Naive thymus-derived CD8-positive, alpha-beta T cell (primary cell): ENCODE results near the gene TTC39B. TPM values are rescaled to one million over a fixed set of nuclear protein-coding genes. Genes with fewer than 3 reads are reported as not detected.
"Not testable (repeated sequence)": the region's sequence is repeated elsewhere in the genome, so short reads cannot be mapped to it uniquely, and the experiment has no call there.

Experiments used
- ATAC-seq, 2 donors: fragments of 150-1000 bp; cut with Tn5 transposase in 1 of 2; sonication (Bioruptor Pico), chemical (Tn5 transposase) in 1 of 2; 1 replicate in 1 of 2; 2 replicates in 1 of 2; pipeline ENCODE4 v1.10.0; 2021; ENCODE audit warnings: mild to moderate bottlenecking in 2 of 2, moderate library complexity in 2 of 2
- POLR2A ChIA-PET: fragments of 350-600 bp; sonication (Branson Sonifier 250); formaldehyde crosslinking; loops from one replicate; lab custom pipeline; 2021; ENCODE audit warnings: antibody characterized with exemption; lab: Charles Lee
- DNase-seq, 10 donors: peaks; one replicate each; pipeline versions ENCODE4 v3.0.0 to v3.0.0-alpha.2; 2020 to 2022
- H3K27ac Mint-ChIP-seq, 10 donors: one replicate each; pipeline ENCODE4 v1.8.0; 2020 to 2022; ENCODE audit warnings: mild to moderate bottlenecking in 10 of 10, mixed read lengths in 10 of 10, moderate library complexity in 4 of 10, inconsistent platforms in 1 of 10
- H3K27me3 Mint-ChIP-seq, 5 donors: one replicate each; pipeline ENCODE4 v1.8.0; 2021 to 2022; ENCODE audit warnings: mixed read lengths in 5 of 5
- H3K36me3 Mint-ChIP-seq, 3 donors: one replicate each; pipeline ENCODE4 v1.8.0; 2020 to 2022; ENCODE audit warnings: mixed read lengths in 3 of 3, mild to moderate bottlenecking in 2 of 3, inconsistent platforms in 1 of 3
- H3K4me1 Mint-ChIP-seq, 4 donors: one replicate each; pipeline ENCODE4 v1.8.0; 2021 to 2022; ENCODE audit warnings: mixed read lengths in 4 of 4
- H3K4me3 Mint-ChIP-seq, 10 donors: one replicate each; pipeline ENCODE4 v1.8.0; 2020 to 2022; ENCODE audit warnings: mild to moderate bottlenecking in 10 of 10, mixed read lengths in 10 of 10, moderate library complexity in 6 of 10, inconsistent platforms in 1 of 10
- H3K9me3 Mint-ChIP-seq, 9 donors: one replicate each; pipeline ENCODE4 v1.8.0; 2020 to 2022; ENCODE audit warnings: mixed read lengths in 9 of 9, mild to moderate bottlenecking in 3 of 9, inconsistent platforms in 1 of 9, moderate library complexity in 1 of 9
- polyA plus RNA-seq, 3 donors: library from polyadenylated mRNA; unstranded; fragments of 300-500 nt; fragmentation: Illumina TruSeq; gene quantifications; one replicate each; pipeline ENCODE4 v1.2.3, GENCODE V29; 2021
- total RNA-seq, 8 experiments: library from RNA in 2 of 8; stranded (reverse) in 2 of 8; gene quantifications; one replicate each; pipeline ENCODE4 v1.2.3 and lab custom pipeline; 2021 to 2026

Gene TTC39B
- total and polyA plus RNA-seq, 5 experiments from 2014 or later: 4.5 to 44.8 (median 13.0) TPM

DNA sequence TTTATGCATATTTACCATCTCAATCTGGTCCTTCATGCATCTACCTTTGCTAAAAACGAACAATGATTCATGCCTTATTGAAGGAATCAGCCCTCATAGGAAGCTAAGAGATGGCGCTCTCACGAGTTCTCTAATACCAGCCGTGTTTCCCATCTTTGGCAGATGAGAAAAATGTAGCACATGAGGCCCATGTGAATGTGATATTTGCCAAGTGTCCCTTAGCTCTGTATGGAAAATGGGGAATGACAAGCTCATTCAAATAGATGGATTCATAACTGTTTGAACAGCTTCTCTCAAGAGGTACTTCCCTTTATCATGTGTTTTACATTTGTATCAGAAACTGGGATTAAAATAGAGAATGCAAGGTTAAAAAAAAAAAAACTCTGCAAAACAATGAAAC lies 66.1 kb downstream of the TTC39B start:
- Mint-ChIP-seq H3K27me3 (no peaks in the 10 kb centered on the region), H3K4me3 (peak overlapping the region in 1 of 10 donors; percentile 22), H3K27ac (peak overlapping the region in 5 of 10 donors; percentile 1 to 69 (median 17)), H3K9me3 (peaks cover 15 to 51% (median 36%) of the 10 kb centered on the region in 9 donors), H3K4me1 (peaks cover 9 to 40% (median 33%) of the 10 kb centered on the region in 4 donors), H3K36me3 (peaks cover 49 to 69% (median 51%) of the 10 kb centered on the region in 3 donors)
- no peak for DNase-seq
- POLR2A ChIA-PET: interaction anchor here (0.7 kb wide), 1 partner anchor 297 kb away, joined by 3 read pairs; no protein-coding TSS in a partner anchor
- ATAC-seq: no peak

DNA sequence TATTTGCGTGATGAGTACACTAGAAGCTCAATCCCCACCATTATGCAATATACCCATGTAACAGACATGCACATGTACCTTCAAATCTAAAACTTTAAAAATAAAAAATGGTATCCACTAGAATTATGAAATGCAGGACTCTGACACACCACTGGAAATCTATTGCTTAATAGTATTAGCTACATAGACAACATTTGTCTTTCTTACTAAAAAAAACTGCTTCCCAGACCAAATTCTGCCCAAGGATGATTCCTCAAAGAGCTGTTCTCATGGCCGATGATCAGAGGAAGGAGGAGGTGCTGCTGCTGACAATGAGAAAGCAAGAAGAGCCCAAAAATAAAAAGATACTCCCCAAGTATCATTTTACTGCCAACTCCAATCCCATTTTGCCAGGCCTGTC lies 67.2 kb downstream of the TTC39B start:
- ATAC-seq (no peak), DNase-seq (no peak)
- peaks cover 20 to 60% (median 44%) of the 10 kb centered on the region in 9 donors for H3K9me3 Mint-ChIP-seq
- no peaks in the 10 kb centered on the region for H3K27me3 Mint-ChIP-seq
- peaks cover 13 to 37% (median 26%) of the 10 kb centered on the region in 4 donors for H3K4me1 Mint-ChIP-seq
- H3K4me3 Mint-ChIP-seq: no peak overlapping the region
- H3K36me3 Mint-ChIP-seq: peaks cover 50 to 70% (median 58%) of the 10 kb centered on the region in 3 donors
- POLR2A ChIA-PET: no interaction called here
- no peak overlapping the region for H3K27ac Mint-ChIP-seq

DNA sequence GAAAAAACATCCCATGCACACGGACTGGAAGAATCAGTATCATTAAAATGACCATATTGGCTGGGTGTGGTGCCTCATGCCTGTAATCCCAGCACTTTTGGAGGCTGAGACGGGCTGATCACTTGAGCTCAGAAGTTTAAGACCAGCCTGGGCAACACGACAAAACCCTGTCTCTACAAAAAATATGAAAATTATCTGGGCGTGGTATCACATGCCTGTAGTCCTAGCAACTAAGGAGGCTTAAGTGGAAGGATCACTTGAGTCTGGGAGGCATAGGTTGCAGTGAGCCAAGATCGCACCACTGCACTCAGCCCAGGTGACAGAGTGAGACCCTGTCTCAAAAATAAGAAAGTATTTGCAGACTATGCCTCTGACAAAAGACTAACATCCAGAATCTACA lies 68.4 kb downstream of the TTC39B start:
- Mint-ChIP-seq H3K4me1 (peaks cover 9 to 28% (median 19%) of the 10 kb centered on the region in 4 donors), H3K9me3 (peaks cover 20 to 60% (median 45%) of the 10 kb centered on the region in 9 donors), H3K36me3 (peaks cover 42 to 64% (median 54%) of the 10 kb centered on the region in 3 donors), H3K27me3 (no peaks in the 10 kb centered on the region), H3K4me3 (no peak overlapping the region), H3K27ac (no peak overlapping the region)
- ATAC-seq (no peak), DNase-seq (no peak)
- POLR2A ChIA-PET: no interaction called here

- POLR2A ChIA-PET: no interaction called here
- H3K4me3 Mint-ChIP-seq: no peak overlapping the region
Measured at GRCh38 chr9:15235658-15236057, 71.4 kb downstream of the TTC39B start.

DNA sequence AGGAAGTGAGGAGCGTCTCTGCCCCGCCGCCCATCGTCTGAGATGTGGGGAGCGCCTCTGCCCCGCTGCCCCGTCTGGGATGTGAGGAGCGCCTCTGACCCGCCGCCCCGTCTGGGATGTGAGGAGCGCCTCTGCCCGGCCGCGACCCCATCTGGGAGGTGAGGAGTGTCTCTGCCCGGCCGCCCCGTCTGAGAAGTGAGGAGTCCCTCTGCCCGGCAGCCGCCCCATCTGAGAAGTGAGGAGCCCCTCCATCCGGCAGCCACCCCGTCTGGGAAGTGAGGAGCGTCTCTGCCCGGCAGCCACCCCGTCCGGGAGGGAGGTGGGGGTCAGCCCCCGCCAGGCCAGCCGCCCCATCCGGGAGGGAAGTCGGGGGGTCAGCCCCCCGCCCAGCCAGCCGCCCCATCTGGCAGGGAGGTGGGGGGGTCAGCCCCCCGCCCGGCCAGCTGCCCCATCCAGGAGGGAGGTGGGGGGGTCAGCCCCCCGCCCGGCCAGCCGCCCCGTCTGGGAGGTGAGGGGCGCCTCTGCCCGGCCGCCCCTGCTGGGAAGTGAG lies 73.0 kb downstream of the TTC39B start:
- Mint-ChIP-seq H3K9me3 (peaks cover 14 to 47% (median 36%) of the 10 kb centered on the region in 9 donors), H3K4me1 (peaks cover 9 to 36% (median 15%) of the 10 kb centered on the region in 4 donors), H3K36me3 (peaks cover 35 to 52% (median 44%) of the 10 kb centered on the region in 3 donors)
- ATAC-seq, H3K27me3 Mint-ChIP-seq, POLR2A ChIA-PET, H3K27ac Mint-ChIP-seq, H3K4me3 Mint-ChIP-seq, DNase-seq: not testable (repeated sequence)

More at GRCh38 chr9:15235658-15236057, 71.4 kb downstream of the TTC39B start:
- H3K4me1 Mint-ChIP-seq: peaks cover 7 to 26% (median 13%) of the 10 kb centered on the region in 4 donors
- peaks cover 20 to 61% (median 43%) of the 10 kb centered on the region in 9 donors for H3K9me3 Mint-ChIP-seq
- H3K27ac Mint-ChIP-seq: peak overlapping the region in 1 of 10 donors; percentile 36
- no peaks in the 10 kb centered on the region for H3K27me3 Mint-ChIP-seq
- ATAC-seq (no peak), DNase-seq (no peak)
- H3K36me3 Mint-ChIP-seq: peaks cover 43 to 68% (median 54%) of the 10 kb centered on the region in 3 donors

- ATAC-seq, H3K27me3 Mint-ChIP-seq, DNase-seq, H3K4me3 Mint-ChIP-seq, POLR2A ChIA-PET: not testable (repeated sequence)
- H3K27ac Mint-ChIP-seq: peak overlapping the region in 2 of 10 donors; percentile 46 to 75
- peaks cover 24 to 40% (median 32%) of the 10 kb centered on the region in 3 donors for H3K36me3 Mint-ChIP-seq
- peaks cover 9 to 36% (median 18%) of the 10 kb centered on the region in 4 donors for H3K4me1 Mint-ChIP-seq
- H3K9me3 Mint-ChIP-seq: peaks cover 7 to 35% (median 29%) of the 10 kb centered on the region in 9 donors
Measured at GRCh38 chr9:15232706-15233280, 74.2 kb downstream of the TTC39B start.

DNA sequence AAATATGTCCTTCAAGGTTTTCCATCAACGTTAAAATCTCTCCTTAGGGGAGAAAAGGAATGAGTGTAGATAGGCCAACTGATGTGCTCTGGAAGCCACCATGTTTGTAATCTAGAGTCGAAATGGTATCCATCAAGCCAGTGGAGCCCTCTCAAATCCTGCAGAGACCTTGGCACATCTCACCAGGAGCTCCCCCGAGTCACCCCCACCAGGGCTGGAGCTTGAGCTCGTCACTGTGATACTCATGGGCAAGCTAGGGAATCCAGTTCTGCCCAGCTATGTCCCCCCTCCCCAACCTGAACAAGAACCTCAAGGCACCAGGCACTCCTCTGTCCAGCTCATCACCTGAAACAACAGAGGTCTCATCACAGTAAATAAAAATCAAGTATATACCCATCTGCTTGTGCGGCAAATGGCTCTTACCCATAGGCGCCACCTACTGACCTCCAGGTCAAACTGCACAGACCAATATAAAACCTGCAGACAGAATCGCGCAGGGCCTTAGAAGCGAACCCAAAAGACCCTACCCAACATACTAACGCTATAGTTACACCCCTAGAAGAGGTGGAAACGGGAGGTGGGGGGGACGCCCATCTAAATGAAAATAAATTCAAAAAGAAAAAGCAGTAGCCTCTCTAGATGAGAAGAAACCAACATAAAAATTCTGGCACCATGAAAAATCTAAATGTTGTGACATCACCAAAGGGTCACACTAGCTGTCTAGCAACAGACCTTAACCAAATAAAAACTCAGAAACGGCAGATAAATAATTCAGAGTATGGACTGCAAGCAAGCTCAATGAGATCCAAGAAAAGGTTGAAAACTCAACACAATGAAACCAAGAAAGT lies 75.0 kb downstream of the TTC39B start:
- peaks cover 9 to 31% (median 18%) of the 10 kb centered on the region in 4 donors for H3K4me1 Mint-ChIP-seq
- peak overlapping the region in 1 of 10 donors; percentile 48 for H3K27ac Mint-ChIP-seq
- H3K9me3 Mint-ChIP-seq: peaks cover 7 to 28% (median 21%) of the 10 kb centered on the region in 9 donors
- no peaks in the 10 kb centered on the region for H3K27me3 Mint-ChIP-seq
- POLR2A ChIA-PET: no interaction called here
- peaks cover 17 to 32% (median 24%) of the 10 kb centered on the region in 3 donors for H3K36me3 Mint-ChIP-seq
- no peak overlapping the region for H3K4me3 Mint-ChIP-seq
- no peak for DNase-seq
- no peak for ATAC-seq

DNA sequence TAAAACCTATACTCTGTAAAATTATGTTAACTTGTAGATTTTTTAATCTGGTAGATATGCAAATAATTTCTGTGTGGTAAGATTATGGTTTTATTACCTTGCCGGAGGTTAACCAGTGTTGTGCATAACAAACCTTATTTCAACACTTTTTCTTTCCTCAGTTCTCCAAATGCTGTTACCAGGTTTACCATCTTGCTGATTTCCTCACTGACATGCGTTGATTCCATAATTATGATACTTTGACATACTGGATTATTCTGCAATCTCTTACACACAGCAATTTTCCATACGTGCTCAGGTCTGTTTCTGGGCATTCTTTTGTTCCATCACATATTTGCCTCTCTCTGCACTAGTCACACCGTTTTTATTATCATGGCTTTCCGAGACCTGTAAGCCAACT lies 77.6 kb downstream of the TTC39B start:
- no peak overlapping the region for H3K4me3 Mint-ChIP-seq
- H3K27me3 Mint-ChIP-seq: no peaks in the 10 kb centered on the region
- H3K27ac Mint-ChIP-seq: peak overlapping the region in 1 of 10 donors; percentile 49

DNA sequence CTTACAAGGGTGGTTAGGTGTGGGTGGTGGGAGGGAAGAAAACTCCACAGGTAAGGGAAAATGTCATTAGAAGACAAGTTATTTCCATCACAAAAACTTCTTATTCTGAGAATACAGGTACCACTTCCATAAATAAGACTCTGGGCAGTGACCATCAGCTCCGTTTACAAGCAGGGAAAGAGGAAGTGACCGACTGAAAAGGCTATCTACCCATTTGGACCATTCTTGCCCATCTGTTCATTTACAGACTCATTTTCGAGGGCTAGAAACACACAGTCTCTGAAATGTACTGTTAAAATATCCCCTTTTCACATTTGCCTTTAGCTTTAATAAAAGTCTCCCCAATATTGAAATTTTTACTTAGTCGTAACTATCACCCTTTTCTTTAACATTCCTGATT lies 79.5 kb downstream of the TTC39B start:
- Mint-ChIP-seq H3K9me3 (peaks cover 0 to 4% (median 0%) of the 10 kb centered on the region in 9 donors), H3K27ac (no peak overlapping the region), H3K4me1 (peaks cover 10 to 32% (median 20%) of the 10 kb centered on the region in 4 donors), H3K4me3 (no peak overlapping the region), H3K27me3 (no peaks in the 10 kb centered on the region), H3K36me3 (peaks cover 8 to 38% (median 23%) of the 10 kb centered on the region in 3 donors)
- ATAC-seq (no peak), DNase-seq (no peak)
- POLR2A ChIA-PET: no interaction called here

More for the DNA sequence above, 77.6 kb downstream of the TTC39B start:
- ATAC-seq (no peak), DNase-seq (no peak)
- peaks cover 7 to 29% (median 16%) of the 10 kb centered on the region in 4 donors for H3K4me1 Mint-ChIP-seq
- peaks cover 4 to 25% (median 17%) of the 10 kb centered on the region in 3 donors for H3K36me3 Mint-ChIP-seq
- POLR2A ChIA-PET: no interaction called here
- H3K9me3 Mint-ChIP-seq: peaks cover 0 to 9% (median 0%) of the 10 kb centered on the region in 9 donors

GRCh38 chr9:15225564-15226126 lies 81.4 kb downstream of the TTC39B start:
- Mint-ChIP-seq H3K9me3 (no peaks in the 10 kb centered on the region), H3K4me1 (peaks cover 9 to 24% (median 17%) of the 10 kb centered on the region in 4 donors), H3K27me3 (no peaks in the 10 kb centered on the region), H3K4me3 (no peak overlapping the region), H3K36me3 (peaks cover 4 to 42% (median 17%) of the 10 kb centered on the region in 3 donors), H3K27ac (peak overlapping the region in 1 of 10 donors; percentile 68)
- POLR2A ChIA-PET: no interaction called here
- ATAC-seq (no peak), DNase-seq (no peak)

- peaks cover 4 to 54% (median 17%) of the 10 kb centered on the region in 3 donors for H3K36me3 Mint-ChIP-seq
- POLR2A ChIA-PET: no interaction called here
- H3K4me3 Mint-ChIP-seq: no peak overlapping the region
- H3K4me1 Mint-ChIP-seq: peaks cover 3 to 11% (median 8%) of the 10 kb centered on the region in 4 donors
- DNase-seq (no peak), ATAC-seq (no peak)
- no peaks in the 10 kb centered on the region for H3K27me3 Mint-ChIP-seq
- no peaks in the 10 kb centered on the region for H3K9me3 Mint-ChIP-seq
- peak overlapping the region in 2 of 10 donors; percentile 16 to 53 for H3K27ac Mint-ChIP-seq
Measured at GRCh38 chr9:15222313-15222712, 84.7 kb downstream of the TTC39B start.

GRCh38 chr9:15221746-15222145 lies 85.3 kb downstream of the TTC39B start:
- no peak overlapping the region for H3K4me3 Mint-ChIP-seq
- H3K36me3 Mint-ChIP-seq: peaks cover 4 to 57% (median 17%) of the 10 kb centered on the region in 3 donors
- peak overlapping the region in 1 of 10 donors; percentile 20 for H3K27ac Mint-ChIP-seq
- POLR2A ChIA-PET: no interaction called here
- H3K9me3 Mint-ChIP-seq: no peaks in the 10 kb centered on the region
- no peaks in the 10 kb centered on the region for H3K27me3 Mint-ChIP-seq
- DNase-seq (no peak), ATAC-seq (no peak)
- peaks cover 3 to 12% (median 7%) of the 10 kb centered on the region in 4 donors for H3K4me1 Mint-ChIP-seq
